ENCODE data around the gene FBLIM1.

The FBLIM1 gene

DNA sequence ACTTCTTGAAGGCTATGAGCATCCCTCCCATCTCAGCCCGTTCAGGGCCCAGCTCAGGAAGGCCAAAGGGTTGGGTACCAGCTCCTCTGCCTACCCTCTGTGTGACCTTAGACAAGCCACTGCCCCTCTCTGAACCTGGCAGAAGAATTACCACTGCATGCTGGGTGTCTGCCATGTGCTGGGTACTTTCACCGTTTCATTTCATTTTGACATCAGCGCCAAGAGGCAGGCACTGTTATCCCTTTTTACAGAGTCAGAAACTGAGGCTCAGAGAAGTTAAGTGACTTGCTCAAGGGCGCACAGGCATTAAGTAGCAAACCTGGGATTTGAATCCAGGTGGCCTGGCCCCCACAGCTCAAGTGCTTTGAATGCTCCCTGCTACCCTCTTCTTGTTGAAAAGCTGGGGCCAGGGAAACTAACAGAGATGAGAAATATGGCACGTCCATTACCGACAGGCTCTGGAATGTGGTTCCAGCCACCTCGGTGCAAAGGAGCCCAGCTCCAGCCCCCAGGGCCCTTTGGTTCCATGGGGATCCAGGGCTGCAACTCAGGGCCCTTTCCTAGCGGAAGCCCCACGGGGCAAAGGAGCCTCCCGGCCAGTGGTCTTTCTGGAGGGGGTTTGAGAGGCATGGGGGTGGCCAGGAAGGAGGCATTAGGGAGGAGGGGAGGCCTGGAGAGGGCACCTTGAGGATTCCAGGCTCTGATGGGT, 9.8 kb upstream of the FBLIM1 start:
- DNase-seq = no peak

DNA sequence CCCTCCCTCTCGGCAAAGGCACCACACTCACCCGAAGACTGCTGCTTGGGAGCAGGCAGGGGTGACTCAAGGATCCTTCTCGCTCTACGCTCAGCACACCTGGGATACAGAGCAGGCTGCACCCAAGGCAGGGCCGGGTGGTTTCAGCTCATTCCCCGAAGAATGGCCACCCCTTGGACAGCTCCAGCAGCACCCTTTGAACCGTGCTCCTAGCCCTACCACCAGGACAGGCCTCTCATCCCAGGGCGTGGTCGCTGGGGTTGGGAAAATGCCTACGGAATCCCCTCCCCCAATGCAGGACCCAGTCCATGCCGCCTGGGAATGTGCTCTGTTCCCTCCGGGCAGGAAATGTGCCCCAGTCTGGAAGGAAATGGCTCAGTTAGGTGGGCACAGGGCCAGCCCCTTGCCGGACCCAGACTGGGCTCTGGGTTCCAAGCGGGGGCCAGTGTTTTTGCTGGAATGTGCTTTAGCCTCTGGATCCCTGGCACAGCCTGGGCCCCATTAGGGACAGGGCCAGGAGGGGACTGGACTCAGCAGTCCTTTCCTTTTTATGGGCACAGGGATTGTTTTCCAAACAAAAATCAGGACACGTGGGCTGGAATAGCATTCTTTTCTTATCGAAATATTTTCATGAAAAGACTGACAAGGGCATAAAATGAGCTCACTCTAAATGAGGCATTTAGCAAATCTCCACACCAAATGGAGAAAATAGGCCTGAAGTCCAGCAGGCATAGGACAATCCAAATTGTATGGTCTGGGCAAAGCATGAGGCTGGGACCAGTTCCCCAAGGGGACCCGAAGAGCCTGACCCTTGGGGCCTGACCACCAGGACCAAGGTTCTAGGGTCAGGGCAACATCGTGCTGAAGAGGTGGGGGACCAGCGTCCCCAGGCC, 8.9 kb upstream of the FBLIM1 start:
- no peak for DNase-seq

DNA sequence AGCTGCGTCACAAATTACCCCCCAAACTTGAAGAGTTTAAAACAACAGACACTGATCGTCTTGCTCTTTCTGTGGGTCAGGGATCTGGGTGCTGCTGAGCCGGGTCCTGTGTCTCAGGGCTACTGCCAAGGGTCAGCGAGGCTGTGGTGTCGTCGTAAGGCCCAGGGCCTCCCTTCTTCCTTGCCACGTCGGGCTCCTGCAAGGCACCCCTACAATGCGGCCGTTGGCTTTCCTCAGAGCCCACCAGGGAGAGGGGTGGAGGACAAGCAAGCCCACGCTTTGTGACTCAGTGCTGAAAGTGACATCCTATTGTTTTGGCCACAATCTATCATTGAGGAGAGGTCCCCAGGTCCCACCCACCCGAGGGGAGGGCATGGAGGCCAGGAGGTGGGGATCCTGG, 7.7 kb upstream of the FBLIM1 start:
- no peak for DNase-seq

DNA sequence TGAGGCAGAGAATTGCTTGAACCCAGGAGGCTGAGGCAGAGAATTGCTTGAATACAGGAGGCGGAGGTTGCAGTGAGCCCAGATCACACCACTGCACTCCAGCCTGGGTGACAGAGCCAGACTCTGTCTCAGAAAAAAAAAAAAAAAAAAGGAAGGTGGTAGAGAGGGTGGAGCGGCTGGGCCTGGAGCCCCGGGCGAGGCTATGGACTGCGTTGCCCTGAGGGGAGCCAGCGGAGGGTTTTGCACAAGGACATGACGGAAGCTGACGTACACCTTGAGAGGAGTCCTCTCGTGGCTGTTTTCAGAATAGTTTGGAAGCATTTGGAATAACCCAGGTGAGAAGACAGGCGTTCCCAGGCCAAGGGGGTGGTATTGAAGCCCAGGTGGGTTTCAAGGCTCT, 6.9 kb upstream of the FBLIM1 start:
- DNase-seq = no peak

DNA sequence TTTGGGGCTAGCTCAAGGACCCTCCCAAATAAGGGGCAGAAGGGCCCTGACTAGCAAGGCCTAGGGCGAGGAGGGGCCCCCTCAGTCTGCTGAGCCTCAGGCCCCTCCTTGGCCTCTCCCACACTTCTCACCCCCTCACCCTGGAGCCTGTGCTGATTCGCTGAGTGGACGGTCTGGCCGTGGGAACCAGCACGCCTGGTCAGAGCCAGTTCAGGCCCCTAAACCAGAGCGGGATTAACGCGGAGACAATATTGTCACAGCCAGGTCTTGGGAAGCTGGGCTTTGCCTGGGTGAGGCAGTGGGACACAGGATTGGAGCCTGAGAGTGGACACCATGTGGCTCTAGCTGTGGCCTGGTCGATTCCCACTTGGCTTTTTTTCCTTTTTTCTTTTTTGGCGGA, 4.8 kb upstream of the FBLIM1 start:
- DNase-seq = no peak

DNA sequence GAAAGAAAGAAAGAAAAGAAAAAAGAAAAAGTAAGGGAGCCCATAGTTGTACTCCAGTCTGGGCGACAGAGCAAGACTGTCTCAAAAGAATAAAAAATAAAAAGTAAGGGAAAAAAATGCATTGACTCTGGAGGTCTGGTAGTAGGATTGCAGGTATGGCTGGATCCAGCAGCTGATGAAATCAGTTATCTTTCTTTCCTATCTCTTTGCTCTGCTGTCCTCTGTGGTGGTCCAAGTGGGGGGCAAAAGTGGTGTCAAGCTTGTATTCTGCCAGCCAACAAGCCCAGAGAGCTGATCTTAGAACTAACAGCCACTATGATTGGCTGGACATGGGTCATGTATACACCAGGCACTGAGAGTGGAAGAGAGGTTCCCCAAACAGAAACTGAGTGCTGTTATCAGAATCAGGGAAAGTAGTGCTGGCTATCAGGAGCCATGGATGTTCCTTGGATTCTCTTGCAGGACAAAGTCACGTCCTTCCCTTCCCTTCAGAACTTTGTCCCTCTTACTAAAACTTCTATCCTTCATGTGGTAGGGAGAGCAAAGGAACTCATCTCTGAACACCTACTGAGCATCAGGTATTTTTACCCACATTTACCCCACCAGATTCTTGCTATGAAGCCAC, 3.5 kb upstream of the FBLIM1 start:
- DNase-seq = no peak

DNA sequence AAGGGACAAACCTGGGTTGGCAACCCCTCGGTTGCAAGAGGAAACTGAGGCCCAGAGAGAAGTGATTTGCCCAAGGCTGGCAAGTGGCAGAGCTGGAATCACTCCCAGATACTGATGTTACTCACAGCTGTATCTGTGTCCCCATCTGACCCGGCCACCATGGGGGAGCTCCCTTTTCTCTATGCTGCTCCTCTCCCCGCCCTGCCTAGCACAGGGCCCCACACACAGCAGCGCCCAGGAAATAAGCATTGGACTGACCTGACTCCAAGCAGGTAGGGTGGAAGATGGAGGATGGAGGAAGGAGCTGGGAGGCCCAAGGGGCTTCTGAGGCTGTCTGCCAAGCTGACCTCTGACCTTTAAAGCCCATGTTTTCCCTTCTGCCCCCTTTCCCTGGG, 3.0 kb upstream of the FBLIM1 start:
- no peak for DNase-seq

DNA sequence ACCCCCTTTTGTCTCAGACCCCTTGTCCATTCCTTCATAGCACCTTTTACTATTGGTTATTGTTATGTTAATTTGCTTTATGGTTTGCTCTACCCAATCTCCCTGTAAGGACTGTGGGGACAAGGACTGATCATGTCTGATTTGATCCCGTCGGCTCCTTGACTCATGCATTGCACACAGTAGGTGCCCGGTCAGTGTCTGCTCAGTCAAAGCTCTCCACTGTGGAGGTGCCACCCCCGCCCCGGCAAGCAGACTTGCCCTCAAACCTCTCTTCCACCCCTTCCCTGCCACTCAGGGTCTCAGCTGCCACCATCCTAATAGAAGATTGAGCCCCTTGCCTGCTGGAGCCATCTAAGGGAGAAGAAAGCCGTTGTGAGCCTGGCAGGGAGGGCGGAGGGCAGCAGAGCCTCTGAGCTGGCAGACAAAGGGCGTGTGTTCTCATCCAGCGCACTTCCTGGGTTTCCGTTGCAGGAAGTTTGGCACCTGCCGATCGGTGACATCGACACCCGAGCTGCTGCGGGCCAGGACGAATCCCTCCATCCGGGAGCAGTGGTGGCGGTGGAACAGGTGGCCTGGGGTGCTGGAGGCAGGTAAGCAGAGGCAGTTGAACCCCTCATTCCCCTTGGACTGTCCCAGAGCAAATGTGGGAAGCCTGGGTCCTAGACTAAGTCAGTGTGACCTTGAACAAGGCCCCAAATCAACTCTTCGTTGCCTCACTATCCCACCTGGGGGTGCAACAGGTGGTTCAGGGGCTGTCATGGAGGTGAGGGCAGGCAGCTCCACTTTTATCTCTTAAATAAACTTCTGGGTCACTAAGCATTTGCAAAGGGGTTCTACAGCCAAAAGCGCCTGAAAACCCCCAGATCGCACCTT, 2.2 kb upstream of the FBLIM1 start:
- DNase-seq = no peak

DNA sequence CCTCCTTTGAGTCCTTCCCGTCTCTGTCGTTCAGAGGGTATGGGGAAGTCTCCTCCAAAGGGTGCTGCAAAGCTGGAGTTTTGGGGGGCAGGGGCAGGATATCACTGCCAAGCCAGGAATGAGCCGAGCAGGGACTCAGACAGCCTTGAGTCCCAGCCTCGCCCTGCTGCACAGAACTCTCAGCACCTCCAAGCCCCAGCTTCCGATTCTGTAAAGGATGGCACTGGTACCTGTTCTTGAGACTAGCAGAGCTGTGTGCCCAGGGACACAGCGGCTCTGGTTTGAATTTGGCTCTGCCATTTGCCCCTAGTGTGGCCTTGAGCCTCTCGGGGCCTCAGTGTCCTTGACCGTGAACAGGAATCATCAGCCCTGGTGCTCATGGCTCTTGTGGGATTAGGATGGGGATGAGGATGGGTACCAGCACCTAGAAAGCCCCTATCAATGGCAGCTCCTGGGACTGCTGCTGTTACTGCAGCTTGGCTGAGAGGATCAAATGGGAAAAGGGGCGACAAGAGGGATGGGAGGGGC, 1.5 kb upstream of the FBLIM1 start:
- no peak for DNase-seq

DNA sequence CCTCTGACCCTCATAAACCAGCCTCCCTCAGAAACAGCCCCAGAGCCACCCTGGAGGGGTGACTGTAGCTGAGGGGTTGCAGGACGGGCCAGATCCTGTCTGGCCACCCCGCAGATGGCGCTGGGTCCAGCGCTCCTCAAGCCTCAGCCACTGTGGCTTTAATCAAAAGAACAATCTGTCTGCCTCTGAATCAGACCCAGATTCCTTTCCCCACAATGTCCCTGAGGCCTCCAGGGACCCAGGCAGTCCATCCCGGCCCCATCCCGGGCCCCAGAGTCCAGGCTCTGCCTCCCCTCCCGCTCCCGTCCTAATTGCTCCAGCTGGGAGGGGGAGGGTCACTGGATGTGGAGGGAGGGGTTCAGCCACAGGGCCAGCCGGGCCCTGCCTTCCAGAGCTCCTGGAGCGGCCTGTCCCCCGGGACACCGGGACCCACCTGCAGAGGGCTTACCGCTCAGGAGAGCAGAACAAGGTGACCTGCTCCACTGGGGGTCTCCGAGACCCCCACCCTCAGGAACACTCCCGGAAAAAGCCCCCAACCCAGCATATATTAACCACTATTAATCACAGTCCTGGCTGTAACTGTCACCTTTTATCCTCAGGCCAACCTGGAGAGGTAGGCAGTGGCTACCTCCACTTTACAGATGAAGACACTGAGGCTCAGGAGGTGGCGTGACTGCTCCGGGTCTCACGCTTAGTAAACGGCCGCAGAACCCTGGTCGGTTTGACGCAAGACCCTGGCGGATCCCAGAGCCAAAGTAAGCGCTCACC, 836 bp upstream of the FBLIM1 start:
- no peak for DNase-seq

DNA sequence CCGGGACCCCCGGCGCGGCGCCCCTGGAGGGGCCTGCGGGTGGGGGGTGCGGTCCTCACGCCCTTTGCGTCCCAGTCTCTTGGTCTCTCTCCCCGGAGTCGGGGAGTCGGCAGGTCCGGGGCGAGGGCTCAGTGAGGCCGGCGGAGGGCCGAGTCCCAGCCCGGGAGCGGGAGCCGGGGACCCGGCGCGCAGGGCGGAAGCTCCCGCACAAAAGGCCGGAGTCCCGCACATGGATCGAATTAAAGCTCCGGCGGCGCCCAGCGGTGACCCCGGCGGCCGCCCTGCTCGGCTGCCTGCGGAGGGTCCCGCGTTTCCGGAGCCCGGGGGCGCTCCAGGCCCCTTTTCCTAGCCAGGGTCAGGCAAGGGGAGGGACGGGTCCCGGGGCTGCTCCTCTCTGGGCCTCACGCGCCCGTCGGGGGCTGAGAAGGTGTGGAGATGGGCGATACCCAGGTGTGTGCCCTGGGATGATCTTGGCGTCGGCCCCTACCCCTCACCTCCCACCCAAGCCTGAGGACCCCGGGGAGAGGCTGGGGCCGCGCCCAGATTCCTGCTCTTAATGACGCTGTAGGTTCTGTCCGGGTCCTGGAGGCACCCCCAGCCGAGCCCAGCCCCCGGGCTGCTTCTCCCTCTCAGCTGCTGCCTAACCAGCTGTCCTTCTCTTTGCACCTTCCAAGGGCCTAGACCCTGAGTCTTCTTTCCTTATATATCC, 512 bp downstream of the FBLIM1 start:
- no peak for DNase-seq

DNA sequence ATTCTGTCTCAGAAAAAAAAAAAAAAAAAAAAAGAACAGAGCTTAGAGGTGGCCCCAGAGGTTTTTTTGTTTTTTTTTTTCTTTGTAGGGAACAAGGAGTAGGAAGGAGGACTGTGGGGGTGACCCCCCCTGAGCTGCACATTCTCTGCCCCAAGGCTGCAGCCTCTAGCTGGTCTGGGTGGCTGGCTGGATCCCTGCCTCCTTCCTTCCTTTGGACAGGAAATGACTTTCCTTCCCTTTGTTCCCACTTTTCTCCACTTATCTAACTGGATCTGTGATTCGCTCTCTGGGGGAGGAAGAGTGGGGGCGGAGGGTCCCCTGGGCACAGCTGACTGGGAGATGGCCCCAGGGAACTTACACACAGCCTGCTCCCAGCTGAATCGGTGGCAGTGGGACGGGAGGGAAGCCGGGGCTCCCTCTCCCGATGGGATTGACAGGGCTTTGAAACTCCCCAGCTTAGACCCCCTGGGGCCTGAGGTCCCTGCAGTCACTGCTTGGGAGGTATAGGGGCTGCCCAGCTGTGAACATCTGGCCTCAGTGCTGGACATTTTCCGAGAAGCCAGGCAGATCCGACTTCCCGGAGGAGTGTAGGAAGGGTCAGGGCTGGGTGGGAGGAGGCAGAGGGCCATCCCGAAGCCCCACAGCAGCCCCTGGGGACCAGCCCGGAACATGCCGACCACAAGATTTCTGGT, 2.1 kb downstream of the FBLIM1 start:
- DNase-seq = no peak

DNA sequence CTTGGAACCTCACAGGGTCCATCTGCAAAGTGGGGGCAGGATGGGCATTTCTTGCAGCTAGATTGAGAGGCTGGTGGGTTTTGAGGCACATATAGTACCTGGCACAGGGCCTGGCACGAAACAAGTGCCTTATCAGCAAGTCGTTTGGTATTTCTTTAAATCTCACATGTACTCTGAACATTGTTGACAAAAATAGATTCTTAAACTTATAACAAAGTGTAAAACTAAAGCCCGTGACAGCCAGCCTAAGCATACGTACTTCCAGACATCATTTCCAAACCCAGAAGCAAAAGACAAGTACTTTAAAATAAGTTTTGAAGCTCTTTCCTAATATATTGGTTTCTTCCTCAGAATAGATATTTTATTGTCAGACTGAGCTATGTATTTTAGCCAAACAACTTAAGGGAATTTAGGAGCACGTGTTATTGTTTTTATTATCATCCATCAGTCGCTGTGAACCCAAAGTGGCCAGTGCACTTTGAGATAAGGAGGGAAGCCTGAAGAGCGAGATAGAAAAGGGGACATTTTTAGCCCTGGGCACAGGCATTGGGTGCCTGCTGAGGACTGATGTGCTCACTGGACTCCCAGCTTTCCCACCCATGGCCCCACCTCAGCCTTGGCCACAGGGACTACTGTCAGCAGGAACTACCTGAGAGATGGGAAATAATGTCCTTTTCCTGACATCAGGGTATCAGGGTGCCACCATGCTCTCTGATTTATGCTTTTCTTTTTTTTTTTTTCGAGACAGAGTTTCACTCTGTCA, 3.0 kb downstream of the FBLIM1 start:
- no peak for DNase-seq

DNA sequence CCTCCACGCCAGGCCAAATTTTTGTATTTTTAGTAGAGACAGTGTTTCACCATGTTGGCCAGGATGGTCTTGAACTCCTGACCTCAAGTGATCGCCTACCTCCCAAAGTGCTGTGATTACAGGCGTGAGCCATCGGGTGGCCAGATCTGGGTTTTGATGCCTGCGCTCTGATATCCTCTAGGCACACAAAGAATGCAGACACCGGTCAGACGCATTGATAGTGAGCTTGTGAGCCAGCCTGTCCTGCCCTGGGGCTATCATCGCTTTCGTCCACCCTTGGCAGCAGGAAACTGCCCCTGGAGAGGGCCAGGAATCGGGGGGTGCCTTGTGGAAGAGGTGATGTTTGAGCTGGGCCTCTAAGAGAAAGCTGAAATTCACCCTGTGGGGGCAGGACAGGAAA, 4.0 kb downstream of the FBLIM1 start:
- DNase-seq = no peak

DNA sequence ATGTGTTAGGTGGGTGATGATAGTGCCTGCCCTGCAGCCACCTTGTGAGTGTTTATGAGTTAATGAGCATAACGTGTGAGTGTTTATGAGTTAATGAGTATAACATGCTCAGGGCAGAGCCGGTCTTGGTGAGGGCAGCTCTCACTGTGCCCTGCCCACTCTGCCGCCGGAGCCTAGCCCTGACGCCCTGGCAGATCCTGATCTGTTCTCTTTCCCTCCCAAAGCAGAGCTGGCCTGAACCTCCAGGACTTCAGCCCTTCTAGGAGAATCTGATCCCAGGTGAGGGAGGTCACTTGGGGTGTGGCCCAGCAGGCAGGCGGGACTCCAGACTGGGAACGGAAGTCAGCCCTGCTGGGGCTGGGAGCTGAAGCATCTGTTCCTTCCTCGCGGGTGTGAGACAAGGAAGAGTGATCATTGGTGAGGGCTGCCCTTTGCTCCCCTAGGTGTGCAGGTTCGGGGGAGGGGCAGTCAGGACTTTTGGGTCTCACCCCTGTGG, 5.7 kb downstream of the FBLIM1 start:
- no peak for DNase-seq

DNA sequence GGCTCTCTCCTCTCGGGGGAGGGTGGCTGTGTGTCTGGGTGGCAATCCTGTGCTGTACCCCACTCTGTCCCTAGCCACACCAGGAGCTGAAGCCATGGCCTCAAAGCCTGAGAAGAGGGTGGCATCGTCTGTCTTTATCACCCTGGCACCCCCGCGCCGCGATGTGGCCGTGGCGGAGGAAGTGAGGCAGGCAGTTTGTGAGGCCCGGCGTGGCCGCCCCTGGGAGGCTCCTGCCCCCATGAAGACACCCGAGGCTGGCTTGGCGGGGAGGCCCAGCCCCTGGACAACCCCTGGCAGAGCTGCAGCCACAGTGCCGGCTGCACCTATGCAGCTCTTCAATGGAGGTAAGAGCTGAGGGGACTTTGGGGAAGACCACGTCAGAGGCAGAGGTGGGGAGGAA, 6.3 kb downstream of the FBLIM1 start:
- DNase-seq = no peak

DNA sequence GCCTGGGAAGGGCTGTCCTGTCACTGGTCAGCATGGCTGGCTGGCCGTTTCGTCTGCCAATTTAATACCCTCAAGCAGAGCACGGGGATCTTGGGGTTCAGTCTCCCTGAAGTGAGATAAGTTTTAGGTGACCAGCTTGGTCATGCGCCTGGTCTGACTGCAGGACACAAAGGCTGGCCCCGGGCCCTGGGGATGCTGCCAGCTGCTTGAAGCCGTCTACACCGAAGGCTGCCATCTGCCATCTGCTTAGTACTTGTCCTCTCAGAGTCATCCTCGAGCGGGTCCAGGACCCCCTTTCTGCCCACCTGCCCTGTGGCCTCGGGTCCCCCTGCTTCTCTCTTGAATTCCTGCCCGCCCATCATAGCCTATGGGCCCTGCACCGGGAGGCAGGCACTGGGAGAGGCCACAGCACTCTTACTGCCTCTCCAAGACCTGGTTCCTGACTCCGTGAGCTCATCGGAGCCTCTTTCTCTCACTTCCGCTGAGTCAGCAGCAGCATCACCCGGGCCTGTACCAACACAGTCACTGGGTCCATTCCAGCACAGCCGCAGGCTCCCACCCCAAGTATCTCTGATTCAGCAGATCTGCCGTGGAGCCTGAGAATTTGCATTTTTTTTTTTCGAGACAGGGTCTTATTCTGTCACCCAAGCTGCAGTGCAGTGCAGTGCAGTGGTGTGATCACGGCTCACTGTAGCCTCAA, 7.0 kb downstream of the FBLIM1 start:
- no peak for DNase-seq

DNA sequence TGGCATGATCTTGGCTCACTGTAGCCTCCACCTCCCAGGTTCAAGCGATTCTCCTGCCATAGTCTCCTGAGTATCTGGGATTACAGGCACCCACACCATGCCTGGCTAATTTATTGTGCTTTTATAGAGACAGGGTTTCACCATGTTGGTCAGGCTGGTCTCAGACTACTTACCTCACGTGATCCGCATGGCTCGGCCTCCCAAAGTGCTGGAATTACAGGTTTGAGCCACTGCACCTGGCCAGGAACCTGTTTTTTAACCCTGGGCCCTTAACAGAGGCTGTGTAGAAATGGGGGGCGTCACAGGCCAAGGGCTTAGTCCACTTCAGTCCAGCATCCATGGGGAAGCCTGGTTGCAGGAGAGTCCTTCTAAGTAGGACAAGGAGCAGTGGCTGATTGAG, 9.3 kb downstream of the FBLIM1 start:
- no peak for DNase-seq

DNA sequence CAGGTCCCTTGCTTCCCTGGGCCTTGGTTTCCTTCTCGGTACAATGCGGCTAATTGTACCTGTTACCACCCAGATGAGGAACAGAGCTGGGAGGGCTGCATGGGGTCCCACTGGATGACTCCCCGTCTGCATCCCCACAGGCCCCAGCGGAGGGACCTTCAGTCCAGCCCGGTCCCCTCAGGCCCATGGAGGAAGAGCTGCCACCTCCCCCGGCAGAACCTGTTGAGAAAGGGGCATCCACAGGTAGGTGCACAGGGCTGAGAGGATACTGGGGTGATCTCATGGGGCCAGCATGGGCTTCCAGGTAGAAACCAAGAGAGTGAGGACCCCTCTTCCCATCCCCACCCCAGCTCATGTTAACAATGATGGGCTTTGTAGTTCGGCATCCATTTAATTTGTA, 9.8 kb downstream of the FBLIM1 start:
- DNase-seq = no peak
